ENCODE measurements around the gene CDK2. TPM values are rescaled to one million over a fixed set of nuclear protein-coding genes. Genes with fewer than 3 reads are reported as not detected.

Gene CDK2
- total and polyA plus RNA-seq, 9 of the 15 experiments (the other 6 are each of a cell fraction or from before 2014, with no cell fraction given), result 17.4 to 213 (median 109) TPM

- TF ChIP-seq GMEB1 (CRISPR knock-in tag; IDR thresholded peaks at IDR 0.05) (no peak), ZNF146 (CRISPR knock-in tag; IDR thresholded peaks at IDR 0.05; ENCODE audit: unreplicated experiment) (no peak), OTX1 (CRISPR knock-in tag; IDR thresholded peaks at IDR 0.05) (no peak), THRAP3 (IDR thresholded peaks at IDR 0.05; ENCODE audit: borderline replicate concordance) (no peak), MCM2 (IDR thresholded peaks at IDR 0.05; ENCODE audit: low read depth) (no peak), CREB3 (tag; conservative IDR thresholded peaks at IDR 0.05; ENCODE audit: low read depth) (no peak), SPI1 (IDR thresholded peaks at IDR 0.05; ENCODE audit: borderline replicate concordance, low read depth, low read length) (no peak), TAF9B (IDR thresholded peaks at IDR 0.05; ENCODE audit: partially characterized antibody) (no peak), HSF4 (CRISPR knock-in tag; IDR thresholded peaks at IDR 0.05; ENCODE audit: borderline replicate concordance) (no peak), ASH1L (IDR thresholded peaks at IDR 0.05; ENCODE audit: borderline replicate concordance, low read depth, partially characterized antibody) (no peak), POLR2AphosphoS5 (IDR thresholded peaks at IDR 0.05; ENCODE audit: control insufficient read depth, insufficient read depth, low read depth, low read length) (no peak), E2F3 (CRISPR knock-in tag; IDR thresholded peaks at IDR 0.05) (no peak), ZNF589 (CRISPR knock-in tag; IDR thresholded peaks at IDR 0.05; ENCODE audit: low read depth) (no peak), E2F8 (IDR thresholded peaks at IDR 0.05; ENCODE audit: low read depth, partially characterized antibody) (no peak), GTF2F1 (IDR thresholded peaks at IDR 0.05; ENCODE audit: low read depth, low read length) (no peak), EZH2 (IDR thresholded peaks at IDR 0.05; ENCODE audit: borderline replicate concordance, low read depth, low read length) (no peak), BDP1 (IDR thresholded peaks at IDR 0.05; ENCODE audit: insufficient read depth, insufficient read length) (no peak), ZNF655 (CRISPR knock-in tag; IDR thresholded peaks at IDR 0.05) (no peak), MAX (CRISPR knock-in tag; IDR thresholded peaks at IDR 0.05) (no peak), MLX (CRISPR knock-in tag; conservative IDR thresholded peaks at IDR 0.05) (no peak), SMARCB1 (IDR thresholded peaks at IDR 0.05; ENCODE audit: insufficient read length, low read depth) (no peak)
These were observed 29.6 kb downstream of the CDK2 start (continued) for GRCh38 chr12:55996201-55996714.
